GM21619 (cell line): ENCODE results near the gene PLEKHM3.
A peak's percentile ranks its signal among the peaks of the same experiment; 100 is the strongest.

Source experiments
- ATAC-seq: cut with Tn5 transposase; IDR thresholded peaks from one replicate; pipeline ENCODE4 v1.9.1; 2021; ENCODE audit not compliant: unreplicated experiment

Gene PLEKHM3

DNA sequence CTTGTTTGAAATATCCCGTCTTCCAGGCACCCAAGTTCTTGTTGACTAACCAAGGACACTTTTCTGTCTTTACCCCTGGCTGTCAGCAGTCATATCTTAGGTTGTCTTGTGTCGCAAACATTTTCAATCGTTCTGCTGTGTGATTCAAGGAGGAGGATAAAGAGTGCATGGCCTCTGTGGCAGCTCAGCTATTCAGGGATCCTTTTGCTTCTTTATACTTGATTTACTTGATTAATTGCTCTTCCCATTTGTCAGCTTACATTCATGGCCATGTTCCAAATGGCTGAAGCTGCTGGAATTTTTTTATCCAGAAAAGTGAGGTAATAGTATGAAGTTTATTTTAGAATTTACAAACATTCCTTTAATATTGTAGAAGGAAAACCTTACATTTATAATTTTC is 158.3 kb downstream of the PLEKHM3 start:
- ATAC-seq, result no peak

DNA sequence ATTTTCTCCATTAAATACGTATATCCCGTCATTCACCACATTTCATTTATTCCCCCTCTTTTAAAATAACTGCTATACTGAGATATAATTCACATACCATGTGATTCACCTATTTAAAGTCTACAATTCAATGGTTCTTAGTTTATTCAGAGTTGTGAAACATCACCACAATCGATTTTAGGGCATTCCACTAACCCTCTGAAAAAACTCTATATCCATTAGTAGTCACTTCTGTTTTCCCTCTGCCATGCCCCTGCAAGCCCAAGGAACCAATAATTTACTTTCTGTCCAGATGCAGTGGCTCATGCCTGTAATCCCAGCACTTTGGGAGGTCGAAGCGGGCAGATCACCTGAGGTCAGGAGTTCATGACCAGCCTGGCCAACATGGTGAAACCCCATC is 160.1 kb downstream of the PLEKHM3 start:
- ATAC-seq, result no peak

DNA sequence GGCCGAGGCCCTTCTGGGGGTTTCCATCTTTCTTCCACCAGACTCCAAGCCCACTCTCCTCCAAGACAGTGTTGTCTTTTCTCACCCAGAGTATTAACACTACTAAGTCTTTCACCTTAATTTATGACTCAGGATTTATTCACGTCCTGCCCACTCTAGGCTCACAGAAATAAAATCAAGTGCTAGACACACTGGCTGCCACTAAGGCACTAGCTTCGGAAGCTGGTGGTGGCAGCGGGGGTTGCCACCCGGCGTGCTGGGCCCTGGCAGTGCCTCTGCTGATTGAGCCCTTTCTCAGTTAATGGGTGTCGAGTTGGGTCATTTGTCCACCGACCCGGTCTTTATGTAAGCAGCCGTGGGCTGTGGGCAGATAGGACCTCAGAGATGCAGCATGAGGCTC is 162.0 kb downstream of the PLEKHM3 start:
- ATAC-seq, result no peak

DNA sequence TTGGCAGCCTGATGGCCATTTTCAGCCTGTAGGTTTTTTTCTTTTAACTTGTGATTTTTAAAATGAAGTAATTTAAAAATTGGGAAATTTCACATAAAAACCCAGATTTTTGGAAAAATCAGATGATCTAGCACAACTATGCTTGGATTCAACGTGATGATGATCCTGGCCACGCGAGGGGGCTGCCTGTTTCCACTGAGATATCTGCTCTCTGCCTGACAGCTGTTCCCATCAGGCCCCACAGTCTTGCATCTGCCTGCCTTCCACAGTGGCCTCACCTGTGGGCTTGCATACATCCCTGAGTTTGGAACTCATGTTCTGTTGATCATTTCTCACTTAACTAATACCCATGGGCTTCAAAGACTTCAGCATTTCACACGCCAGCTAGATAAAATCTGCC is 163.5 kb downstream of the PLEKHM3 start:
- no peak for ATAC-seq

DNA sequence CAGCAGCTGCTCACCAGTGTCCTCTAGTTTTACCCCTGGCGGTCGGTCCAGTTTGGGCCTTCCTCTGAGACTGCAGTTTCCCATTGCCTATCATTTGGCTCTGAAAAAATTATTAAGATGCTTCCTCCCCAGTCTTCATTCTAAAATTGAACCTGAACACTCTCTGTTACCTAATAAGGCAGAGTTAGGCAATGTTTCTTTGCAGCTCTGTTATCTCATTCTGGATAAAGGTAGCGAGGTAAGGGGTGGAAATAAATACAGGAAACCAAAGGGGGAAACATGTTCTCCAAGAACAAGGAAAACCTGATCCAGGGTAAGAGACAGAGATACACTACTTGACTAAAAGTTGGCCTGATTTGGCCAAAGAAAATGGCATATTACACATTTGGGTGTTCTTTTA is 164.6 kb downstream of the PLEKHM3 start:
- no peak for ATAC-seq

DNA sequence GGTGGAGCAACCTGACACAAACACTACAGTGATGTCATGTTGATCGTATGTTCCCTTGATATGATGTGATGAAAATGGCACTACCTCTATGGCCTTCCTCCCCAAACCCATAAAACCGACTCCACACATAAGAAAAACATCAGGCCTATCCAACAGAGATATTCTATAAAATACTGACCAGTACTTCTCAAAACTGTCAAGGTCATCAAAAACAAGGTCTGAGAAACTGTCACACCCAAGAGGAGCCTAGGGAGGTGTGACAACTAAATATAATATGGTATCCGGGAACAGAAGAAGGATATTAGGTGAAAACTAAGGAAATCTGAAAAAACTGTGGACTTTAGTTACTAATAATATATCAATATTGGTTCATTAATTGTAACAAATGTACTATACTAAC is 169.7 kb downstream of the PLEKHM3 start:
- no peak for ATAC-seq

DNA sequence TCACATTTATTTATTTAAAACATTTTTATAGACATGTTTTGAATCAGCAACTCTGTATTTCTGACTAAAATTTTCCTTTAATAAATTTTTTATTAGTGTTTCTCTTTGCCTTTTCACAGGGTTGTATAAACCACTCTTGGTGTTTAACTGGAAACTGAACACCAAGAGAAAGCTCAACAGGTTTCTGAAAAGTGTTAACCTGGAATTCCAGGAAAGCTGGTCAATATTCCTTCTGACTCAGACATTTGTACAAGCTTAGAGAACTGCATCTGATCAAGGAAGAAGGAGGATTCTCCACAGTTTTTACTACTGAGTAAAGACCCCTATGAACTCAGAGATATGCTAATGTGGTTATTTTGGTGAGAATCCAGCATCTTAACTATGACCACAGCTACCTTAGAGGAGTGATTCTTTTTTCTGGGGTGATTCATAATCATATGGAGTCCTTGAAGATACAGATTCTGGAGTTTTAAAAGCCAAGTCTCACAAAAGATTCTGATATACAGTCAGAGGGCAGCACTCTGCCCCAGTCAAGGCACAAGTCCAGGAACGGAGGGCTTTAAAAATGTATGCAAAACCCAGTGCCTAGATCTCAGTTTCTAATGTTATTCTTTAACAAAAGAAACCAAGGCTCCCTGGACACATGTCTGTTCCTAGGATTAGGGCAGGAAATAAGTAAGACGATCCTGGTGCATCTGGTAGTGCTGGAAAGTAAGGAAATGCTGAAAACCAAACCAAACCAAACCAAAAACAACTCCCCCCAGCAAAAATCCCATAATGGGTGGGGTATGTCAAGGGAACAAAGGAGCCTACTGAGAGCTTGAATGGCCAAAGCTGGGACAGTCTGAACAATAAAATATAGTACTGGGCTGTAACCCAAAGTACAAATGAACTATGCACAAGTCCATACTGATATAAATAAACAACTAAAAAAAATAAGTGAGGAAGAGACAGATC is 170.6 kb downstream of the PLEKHM3 start:
- no peak for ATAC-seq

DNA sequence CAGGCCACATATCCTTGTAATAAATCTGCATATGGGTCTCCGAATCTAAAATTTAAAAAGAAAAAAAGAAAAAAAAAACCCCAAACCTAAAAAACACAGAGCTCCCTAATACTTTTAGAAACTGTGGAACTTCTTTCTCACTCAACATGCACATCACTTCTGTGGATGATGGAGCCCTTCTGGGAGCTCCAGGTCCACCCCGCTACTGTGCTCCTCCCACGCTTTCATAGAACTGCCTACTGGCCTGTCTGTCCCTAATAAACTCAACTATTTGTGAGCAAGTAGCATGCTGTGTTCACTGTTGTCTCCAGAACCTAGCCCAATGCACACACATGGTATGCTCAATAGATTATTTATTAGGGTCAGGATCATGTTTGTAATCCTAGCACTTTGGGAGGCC is 172.5 kb downstream of the PLEKHM3 start:
- ATAC-seq, result no peak

DNA sequence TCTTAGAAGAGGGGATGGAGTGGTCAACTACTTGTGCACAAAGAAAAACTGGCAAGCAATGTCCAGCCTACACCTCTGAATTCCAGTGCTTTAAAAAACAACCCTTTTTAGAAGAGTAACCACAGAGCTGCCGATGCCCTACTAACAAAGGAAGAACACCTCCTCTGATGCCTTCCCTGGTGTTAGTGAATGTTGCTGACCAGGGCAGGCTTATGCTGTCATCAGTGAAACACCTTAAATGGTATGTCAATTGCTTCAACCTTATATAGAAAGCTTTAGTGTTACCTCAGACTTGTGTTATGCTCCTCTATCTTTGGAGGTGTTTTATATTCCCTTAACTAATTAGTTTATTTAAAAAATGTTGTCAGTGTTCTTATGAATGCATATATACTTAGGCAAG is 175.9 kb downstream of the PLEKHM3 start:
- ATAC-seq, result no peak

DNA sequence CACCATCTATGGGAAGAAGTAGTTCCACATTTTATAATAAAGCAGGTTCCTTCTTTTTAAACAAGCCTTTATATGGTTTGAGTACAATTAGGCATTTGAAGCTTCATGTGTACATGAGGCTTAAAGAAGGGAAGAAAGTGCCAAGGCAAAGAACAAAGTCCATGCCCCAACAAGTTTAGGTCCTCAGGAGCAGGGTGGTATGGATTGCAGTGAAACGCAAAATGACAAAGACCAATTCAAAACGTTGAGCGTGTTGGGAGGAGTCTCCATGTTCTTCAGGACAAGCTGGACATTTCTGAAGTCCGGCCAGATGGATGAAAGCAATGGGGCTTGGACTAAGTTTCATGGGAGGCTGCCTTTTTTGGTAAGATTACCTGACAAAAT is 176.8 kb downstream of the PLEKHM3 start:
- no peak for ATAC-seq

DNA sequence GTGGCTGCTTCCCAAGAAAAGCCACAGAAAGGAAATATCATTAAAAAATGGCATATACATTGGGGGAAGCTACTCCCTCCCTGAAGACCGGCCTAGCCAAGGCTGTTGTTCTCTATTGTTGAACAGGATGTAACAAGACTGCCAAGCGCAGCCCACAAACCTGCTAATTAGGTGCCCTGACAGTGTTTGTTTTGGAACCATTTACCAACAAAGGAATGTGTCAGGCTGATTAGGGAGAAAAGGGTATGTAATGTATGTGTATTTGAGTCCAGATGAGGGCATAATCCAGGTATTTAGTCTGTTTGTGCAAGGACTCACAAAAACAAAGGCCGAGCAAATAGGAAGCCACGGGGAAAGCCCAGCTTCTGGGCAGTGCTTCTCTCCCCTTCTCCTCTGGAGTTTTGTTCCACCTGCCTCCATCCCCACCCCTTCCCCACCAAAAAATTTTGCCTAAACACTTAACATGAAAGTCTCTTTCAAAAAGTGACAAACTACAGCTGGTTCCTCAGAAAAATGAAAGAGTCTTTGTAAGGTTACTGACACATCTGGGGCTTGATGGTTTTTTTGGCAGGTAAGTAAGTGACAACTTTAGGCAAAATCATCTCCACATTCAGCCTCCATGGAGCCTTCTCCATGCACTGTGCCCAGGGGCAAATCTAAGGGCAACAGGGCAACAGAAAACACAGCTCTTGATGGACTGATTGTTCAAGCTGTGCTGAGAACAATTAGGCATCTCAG is 177.4 kb downstream of the PLEKHM3 start:
- ATAC-seq, result no peak

DNA sequence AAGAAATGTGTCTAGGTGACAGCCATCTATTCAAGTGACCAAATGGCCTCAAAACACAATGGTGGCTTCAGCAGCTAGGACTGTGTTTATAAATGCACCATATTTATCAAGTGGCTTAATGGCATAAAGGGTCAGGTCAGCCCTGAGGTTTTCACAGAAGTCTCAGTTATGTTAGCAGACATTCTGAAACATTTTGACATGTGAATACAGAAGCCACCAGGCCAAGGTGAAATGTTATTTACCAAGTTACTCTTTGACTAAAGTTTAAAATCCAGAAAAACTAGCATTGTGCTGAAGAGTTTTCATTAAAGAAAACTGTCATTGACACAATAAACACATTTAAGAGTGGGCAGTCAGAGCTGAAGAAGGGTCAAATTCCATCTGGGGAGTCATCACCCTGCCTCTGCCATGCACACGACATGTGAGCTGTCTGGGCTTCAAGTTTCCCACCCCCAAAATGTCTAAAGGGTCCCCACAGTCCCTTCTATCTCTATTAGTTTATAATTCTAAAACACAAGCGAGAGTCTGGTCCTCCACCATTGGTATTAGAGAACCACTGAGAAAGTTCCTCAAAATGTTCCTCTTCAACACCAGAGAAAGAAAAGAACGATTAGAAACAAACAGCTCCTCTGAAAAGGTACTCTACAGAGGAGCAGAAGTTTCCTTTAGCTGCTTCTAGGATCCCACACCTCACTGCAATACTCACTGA is 178.1 kb downstream of the PLEKHM3 start:
- no peak for ATAC-seq

DNA sequence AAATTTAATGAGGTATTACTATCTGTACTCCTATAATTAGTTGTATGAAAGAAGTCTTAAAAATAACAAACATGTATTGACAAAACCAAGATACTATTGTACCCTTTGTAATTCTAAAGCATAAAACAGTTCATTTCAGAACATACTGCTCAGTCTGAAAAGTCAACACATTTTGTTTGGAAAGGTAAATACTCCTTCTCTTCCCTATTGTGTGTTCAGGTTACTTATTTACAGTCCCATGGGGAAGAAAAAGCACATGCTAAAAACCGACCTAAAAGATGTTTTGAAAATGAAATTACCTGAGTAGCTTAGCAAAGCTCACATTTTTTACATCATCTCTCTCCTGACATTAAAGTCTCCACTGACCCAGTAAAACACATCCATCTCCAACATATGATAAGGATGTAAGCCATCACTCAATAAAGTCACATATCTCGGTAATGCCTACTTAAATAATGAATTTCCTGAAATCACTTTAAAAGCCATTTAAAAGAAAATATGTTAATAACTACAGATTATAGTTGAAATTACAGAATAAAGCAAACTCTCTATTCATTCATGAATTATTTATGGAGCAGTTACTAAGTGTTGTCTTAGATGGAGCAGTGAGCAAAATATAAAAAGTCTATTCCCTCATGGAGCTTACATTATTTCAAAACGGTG is 180.0 kb downstream of the PLEKHM3 start:
- no peak for ATAC-seq

DNA sequence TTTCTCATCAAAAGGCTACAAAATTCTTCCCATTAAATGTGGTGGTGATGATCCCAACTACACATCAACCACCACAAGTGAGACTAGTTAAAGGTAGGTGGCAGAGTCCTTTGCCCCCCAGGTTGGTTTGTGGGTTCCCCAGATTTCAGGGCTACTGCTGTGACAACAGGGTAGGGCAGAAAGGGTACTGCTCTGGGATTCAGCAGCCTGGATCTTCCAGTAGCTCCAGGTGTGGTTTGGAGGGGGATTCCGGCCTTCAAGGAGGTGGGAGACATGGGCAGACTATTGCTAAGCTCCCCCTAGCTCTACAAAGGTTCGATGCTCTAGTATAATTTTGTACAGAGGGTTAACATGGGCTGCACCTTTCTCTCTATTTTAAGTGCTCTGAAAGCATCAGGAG is 180.7 kb downstream of the PLEKHM3 start:
- no peak for ATAC-seq

DNA sequence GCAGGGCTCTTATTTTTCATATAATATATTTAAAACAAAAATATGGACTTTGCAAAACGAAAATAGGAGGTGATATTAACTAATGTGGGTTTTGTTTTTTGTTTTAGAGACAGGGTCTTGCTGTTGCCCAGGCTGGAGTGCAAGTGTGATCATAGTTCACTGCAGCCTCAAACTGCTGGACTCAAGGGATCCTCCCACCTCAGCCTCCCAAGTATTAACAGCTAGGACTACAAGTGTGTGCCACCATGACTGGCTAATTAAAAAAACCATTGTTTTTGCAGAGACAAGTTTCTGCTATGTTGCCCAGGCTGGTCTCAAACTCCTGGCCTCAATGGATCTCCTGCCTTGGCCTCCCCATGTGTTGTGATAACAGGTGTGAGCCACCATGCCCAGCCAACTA is 185.2 kb downstream of the PLEKHM3 start:
- no peak for ATAC-seq

DNA sequence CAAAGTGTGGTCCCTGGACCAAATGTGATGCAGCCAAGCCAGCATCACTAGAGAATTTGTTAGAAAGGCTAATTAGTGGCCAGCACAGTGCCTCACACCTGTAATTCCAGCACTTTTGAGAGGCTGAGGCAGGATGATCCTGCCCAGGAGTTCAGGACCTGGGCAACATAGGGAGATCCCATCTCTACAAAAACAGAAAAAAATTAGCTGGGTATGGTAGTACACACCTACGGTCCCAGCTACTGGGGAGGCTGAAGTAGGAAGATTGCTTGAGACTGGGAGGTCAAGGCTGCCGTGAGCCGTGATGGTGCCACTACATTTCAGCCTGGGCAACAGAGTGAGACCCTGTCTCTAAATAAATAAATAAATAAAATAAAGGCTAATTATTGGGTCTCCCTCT is 185.8 kb downstream of the PLEKHM3 start:
- ATAC-seq, result no peak

DNA sequence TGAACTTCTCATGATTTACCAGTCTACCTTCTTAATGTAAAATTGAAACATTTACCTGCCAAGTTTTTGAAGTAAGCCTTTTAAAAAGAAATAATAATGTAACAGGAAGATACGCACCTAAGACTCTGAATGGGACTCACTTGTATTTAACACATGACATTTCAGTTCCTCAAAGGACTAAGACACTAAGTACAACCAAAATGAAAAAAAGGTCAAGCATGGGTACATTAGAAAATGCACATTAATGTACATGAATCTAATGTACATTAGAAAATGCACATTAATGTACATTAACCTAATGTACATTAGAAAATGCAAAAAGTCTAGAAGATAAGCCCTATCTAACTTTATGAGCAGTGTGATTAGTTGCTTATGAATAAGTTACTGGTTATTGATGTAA is 186.3 kb downstream of the PLEKHM3 start:
- ATAC-seq, result no peak

DNA sequence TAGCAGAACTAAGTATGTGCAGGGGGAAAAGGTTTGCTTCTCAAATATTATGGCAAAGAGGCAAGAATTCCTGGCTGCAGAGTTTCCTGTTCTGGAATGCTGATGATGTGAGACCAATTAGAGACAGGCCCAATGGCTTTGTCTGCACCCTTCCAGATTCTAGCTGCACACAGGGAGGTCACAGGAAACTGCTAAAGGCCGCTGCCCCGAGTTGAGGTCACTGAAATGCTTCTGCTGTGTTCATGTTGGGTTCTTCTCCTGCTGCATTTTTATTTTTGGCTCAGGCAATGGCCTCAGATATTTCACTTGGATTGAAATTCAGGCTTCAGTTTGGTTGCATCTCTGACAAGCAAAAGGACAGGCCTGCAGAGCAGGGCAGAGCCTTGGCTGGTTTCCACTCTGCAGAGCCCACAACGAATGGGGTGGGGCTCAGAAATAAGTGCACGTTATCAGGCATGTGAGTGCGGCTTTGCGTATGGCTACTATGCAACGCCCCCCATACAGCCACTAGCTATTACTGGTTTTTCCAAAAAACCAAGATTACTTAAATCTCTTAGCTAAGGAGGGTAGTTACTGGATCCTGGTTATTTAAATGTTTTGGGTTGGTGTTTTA is 188.7 kb downstream of the PLEKHM3 start:
- no peak for ATAC-seq

DNA sequence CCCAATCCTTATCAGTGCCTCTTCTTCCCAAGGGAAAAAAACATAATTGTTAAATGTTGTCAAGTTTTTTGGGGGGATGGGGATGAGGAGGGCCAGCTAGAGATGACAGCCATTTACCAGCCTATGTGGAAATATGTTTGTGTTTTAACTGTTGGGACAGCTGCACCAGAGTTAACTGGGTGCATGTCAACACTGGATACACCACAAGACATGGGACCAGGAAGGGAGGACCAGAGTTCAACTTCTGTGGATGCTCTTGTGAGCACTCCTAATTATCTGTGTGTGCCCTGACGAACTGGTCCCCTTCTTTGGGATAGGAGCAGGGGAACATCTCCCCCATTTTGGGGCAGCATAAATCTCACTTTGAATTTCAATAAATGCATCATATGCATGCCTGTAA is 189.5 kb downstream of the PLEKHM3 start:
- no peak for ATAC-seq

DNA sequence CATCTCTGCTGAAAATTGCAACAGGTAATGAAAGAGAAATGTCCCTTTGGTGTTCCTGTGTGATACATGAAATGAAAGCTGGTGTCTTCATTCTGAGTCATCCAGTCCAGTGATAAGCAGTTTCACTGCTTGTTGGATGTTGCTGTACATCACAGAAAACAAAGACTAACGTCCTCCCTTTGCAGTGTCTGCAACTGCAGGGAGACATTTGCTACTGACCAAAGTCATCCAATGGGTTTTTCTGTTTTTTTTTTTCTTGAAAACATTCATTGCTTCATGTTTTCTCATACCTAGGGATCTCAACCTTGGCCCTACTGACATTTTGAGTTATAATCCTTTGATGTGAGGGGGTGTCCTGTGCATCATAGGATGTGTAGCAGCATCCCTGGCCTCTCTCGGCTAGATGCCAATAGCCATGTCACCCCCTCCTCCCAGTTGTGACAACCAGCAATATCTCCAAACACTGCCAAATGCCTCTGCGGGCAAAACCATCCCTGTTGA is 192.0 kb downstream of the PLEKHM3 start:
- peak; percentile 99 for ATAC-seq
